Left kidney (tissue), 2 donors: ENCODE measurements around the gene RAB39B. TPM values are rescaled to one million over a fixed set of nuclear protein-coding genes. Genes with fewer than 3 reads are reported as not detected.
A peak's percentile ranks its signal among the peaks of the same experiment; 100 is the strongest.

ENCODE experiments used
- DNase-seq: peaks from one replicate; pipeline ENCODE4 v3.0.0-alpha.2; 2013
- polyA plus RNA-seq: library from polyadenylated mRNA; unstranded; fragments of 120-200 nt; gene quantifications from one replicate; pipeline ENCODE4 v1.2.1, GENCODE V29; 2013; ENCODE audit not compliant: insufficient read length

Gene RAB39B
- polyA plus RNA-seq, 1 donor: 4.0 TPM

DNA sequence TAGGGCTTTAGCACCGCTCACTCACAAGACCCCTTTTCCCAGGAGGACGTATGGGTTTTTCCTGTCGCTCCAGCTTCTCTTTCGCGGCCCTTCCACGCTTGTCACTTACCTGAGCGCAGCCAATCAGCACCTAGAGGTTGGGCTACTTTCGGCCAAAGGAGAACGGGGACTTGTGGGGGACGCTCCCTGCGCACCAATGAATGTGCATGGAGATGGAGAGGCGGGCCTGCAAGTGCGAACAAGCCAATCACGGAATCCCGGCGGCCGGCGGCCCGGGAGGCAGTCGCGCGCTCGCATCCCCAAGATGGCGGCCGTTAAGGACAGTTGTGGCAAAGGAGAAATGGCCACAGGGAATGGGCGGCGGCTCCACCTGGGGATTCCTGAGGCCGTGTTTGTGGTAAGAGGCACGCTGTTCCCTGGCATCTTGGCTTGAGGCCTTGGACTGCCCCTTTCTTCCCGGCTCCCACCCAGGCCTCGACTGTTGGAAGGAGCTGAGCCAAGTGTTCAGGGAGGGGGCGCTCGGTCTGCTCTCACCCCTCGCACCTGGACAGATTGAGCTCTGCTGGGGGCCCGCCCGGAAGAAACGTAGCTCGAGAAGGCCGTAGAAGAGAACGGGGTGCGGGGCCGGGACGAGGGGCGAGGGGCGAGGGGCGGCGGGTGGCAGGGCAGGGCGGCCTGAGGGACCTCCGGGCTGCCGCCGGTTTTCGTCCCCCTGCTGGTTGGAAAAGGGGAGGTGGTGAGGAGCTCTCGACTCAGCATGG is 47.9 kb downstream of the RAB39B start, which contains the start of gene VBP1:
VBP1 (plus strand) TSS at position 282 of the 761 bp plus-strand sequence; CDS start at position 305, 23 bp downstream.
- DNase-seq: peak; percentile 88

DNA sequence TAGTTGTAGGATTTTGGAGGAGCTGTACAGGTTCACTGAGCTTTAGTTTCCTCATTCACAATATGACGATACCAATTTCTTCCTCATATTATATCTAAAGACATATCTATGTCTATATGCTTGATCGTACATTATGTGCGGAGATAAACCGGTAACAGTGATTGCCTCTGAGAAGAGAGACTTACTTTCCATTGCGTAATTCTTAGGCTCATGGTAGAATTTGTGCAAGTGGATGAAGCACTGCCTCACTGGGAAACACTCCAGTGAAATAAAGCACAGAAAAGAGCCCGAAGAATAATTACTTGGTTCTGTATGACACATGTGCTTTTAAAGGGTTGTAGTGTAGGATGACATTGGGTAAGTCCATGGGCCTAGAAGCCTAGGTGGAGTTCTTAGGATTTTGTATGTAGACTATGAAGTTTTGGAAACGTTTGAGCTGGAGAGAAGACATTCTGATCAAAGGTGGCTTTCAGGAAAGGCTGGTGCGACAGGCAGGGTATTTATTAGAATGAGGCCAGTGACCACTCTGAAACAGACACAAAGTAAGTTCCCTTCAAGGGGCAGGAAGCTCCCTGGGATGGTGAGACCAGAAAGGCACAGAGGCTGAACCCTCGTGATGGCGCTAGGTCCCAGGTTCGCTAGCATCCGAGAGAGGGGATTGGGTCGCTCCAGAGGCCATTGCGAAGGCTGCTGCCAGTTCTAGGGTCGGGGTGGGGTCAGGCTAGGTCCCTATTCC is 48.7 kb downstream of the RAB39B start:
- DNase-seq: no peak

DNA sequence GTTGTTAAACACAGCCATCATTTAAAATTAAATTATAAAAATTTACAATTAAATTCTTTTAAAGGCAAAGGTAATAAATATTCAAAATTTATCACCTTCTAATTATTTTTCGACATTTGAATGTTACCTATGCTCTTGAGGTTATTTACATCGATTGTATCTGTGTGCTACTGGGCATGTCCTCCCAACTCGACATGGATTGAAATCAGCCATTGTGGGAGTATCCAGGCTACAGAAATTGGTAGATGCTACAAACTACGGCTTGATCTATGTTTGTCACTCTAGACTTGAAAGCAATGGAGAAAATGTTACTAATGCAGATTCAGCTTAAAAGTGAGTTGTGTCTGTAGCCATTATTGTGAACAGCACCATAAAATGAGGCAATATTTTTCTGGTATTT is 50.6 kb downstream of the RAB39B start:
- DNase-seq: no peak

DNA sequence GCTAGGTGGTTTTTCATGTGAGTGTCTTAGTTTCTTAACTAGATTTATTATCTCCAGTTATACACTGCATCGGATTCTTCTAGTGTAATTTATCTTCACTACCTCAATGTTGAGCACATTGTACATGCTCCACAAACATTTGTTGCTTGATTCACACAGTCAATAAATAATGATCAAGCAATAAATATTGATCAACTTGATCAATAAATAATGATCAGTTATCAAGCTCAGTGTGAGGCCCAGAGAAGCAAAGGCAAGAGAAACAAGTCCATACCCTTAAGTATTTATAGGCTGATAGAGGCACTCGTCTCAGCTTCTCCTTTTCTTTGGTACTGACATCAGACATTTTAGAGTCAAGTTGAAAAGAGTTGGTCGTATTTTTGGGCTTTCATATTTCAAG is 53.1 kb downstream of the RAB39B start:
- DNase-seq: no peak

Other genes with a start within 250 kb of the RAB39B start
- gene F8, start 241.8 kb downstream of the RAB39B start, polyA plus RNA-seq: 13.0 TPM
- 109 TPM for gene FUNDC2, start 237.6 kb downstream of the RAB39B start, polyA plus RNA-seq
- gene CMC4, start 193.4 kb downstream of the RAB39B start, polyA plus RNA-seq: 5.5 TPM
- gene MTCP1, start 193.4 kb downstream of the RAB39B start, polyA plus RNA-seq: 26.7 TPM
- 32.6 TPM for gene BRCC3, start 193.0 kb downstream of the RAB39B start, polyA plus RNA-seq
- gene VBP1, start 48.0 kb downstream of the RAB39B start, polyA plus RNA-seq: 84.8 TPM
- 3.3 TPM for gene CLIC2, start 70.1 kb upstream of the RAB39B start, polyA plus RNA-seq
- not detected for gene F8A2, start 117.6 kb upstream of the RAB39B start, polyA plus RNA-seq
- not detected for gene F8A3, start 194.1 kb upstream of the RAB39B start, polyA plus RNA-seq